ENCODE results near the gene LIN54. TPM values are rescaled to one million over a fixed set of nuclear protein-coding genes. Genes with fewer than 3 reads are reported as not detected.
A peak's percentile ranks its signal among the peaks of the same experiment; 100 is the strongest.

Gene LIN54
- total and polyA plus RNA-seq, 2 of the 13 experiments (the other 11 are each of a cell fraction or from before 2014, with no cell fraction given), result 25.2 to 32.9 TPM

DNA sequence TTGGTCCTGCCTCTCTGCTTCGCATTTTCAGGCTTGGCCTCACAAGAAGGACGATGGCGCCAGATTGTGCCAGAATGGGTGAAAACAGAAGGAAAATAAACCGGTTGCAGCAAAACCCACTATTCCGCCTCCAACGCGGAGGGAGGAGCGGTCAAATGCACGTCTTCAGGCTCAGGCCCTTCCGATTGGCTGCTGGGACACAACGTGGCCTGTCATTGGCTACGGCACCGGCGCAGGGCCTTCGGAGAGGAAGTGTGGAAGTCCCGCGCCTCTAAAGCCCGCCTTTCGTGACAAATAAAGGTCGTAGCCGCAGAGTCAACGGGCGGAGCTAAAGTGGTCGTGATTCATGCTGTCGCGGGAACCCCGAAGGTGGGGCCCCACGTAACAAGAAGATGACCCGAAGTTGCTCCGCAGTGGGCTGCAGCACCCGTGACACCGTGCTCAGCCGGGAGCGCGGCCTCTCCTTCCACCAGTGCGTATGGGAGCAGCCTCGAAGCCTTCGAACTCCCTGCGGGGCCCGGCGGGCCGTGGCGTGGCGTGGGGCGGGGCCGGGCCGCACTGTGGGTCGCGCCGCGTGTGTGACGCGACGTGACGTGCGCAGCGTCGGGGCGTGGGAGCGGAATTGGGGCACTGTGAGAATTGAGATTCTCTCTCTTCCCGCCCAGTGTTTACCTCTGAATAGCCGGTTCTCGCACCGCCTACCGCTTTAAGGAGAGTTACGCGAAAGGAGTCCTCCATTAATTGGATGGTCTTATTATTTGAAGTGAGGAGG, 110.0 kb downstream of the LIN54 start, which contains the start of gene THAP9 (continued):
- TF ChIP-seq NR2F6 (IDR thresholded peaks at IDR 0.05) (peak; percentile 45; the same call in 1 of the 2 replicates), NR2F6 (CRISPR knock-in tag; IDR thresholded peaks at IDR 0.05) (peak; percentile 47; the same call in 1 of the 2 replicates), ZNF124 (CRISPR knock-in tag; IDR thresholded peaks at IDR 0.05) (peak; percentile 57; the same call in 1 of the 2 replicates), MYC (CRISPR knock-in tag; IDR thresholded peaks at IDR 0.05; ENCODE audit: borderline replicate concordance) (peak; percentile 75), STAG1 (CRISPR knock-in tag; IDR thresholded peaks at IDR 0.05) (no peak; the same call in none of the 2 replicates), ZSCAN20 (CRISPR knock-in tag; IDR thresholded peaks at IDR 0.05; ENCODE audit: borderline replicate concordance) (0 out of 2 replicates have a peak, but pooled peaks have one; percentile 44), NFKB2 (CRISPR knock-in tag; IDR thresholded peaks at IDR 0.05; ENCODE audit: borderline replicate concordance) (peak; percentile 85; the same call in 1 of the 2 replicates), CCDC6 (CRISPR knock-in tag; IDR thresholded peaks at IDR 0.05) (no peak), ARNTL (CRISPR knock-in tag; IDR thresholded peaks at IDR 0.05) (peak; percentile 12; the same call in 1 of the 2 replicates), AKAP8 (CRISPR knock-in tag; IDR thresholded peaks at IDR 0.05) (peak; percentile 89), FOSL1 (CRISPR knock-in tag; IDR thresholded peaks at IDR 0.05; ENCODE audit: borderline replicate concordance) (no peak), ZNF207 (IDR thresholded peaks at IDR 0.05; ENCODE audit: borderline replicate concordance) (no peak), CCAR2 (optimal IDR thresholded peaks at IDR 0.05; ENCODE audit: low read depth, low read length) (no peak), ZNF83 (CRISPR knock-in tag; IDR thresholded peaks at IDR 0.05; ENCODE audit: borderline replicate concordance) (peak; percentile 31; the same call in 1 of the 2 replicates), RFXAP (CRISPR knock-in tag; IDR thresholded peaks at IDR 0.05; ENCODE audit: borderline replicate concordance) (peak; percentile 83; the same call in 1 of the 2 replicates), ZNF547 (CRISPR knock-in tag; IDR thresholded peaks at IDR 0.05) (0 out of 2 replicates have a peak, but pooled peaks have one; percentile 67), ATM (IDR thresholded peaks at IDR 0.05; ENCODE audit: borderline replicate concordance) (no peak)
- TF ChIP-seq, protein P1, sequence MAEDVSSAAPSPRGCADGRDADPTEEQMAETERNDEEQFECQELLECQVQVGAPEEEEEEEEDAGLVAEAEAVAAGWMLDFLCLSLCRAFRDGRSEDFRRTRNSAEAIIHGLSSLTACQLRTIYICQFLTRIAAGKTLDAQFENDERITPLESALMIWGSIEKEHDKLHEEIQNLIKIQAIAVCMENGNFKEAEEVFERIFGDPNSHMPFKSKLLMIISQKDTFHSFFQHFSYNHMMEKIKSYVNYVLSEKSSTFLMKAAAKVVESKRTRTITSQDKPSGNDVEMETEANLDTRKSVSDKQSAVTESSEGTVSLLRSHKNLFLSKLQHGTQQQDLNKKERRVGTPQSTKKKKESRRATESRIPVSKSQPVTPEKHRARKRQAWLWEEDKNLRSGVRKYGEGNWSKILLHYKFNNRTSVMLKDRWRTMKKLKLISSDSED (CRISPR knock-in tag; IDR thresholded peaks at IDR 0.05), result no peak
- TF ChIP-seq, protein P2, sequence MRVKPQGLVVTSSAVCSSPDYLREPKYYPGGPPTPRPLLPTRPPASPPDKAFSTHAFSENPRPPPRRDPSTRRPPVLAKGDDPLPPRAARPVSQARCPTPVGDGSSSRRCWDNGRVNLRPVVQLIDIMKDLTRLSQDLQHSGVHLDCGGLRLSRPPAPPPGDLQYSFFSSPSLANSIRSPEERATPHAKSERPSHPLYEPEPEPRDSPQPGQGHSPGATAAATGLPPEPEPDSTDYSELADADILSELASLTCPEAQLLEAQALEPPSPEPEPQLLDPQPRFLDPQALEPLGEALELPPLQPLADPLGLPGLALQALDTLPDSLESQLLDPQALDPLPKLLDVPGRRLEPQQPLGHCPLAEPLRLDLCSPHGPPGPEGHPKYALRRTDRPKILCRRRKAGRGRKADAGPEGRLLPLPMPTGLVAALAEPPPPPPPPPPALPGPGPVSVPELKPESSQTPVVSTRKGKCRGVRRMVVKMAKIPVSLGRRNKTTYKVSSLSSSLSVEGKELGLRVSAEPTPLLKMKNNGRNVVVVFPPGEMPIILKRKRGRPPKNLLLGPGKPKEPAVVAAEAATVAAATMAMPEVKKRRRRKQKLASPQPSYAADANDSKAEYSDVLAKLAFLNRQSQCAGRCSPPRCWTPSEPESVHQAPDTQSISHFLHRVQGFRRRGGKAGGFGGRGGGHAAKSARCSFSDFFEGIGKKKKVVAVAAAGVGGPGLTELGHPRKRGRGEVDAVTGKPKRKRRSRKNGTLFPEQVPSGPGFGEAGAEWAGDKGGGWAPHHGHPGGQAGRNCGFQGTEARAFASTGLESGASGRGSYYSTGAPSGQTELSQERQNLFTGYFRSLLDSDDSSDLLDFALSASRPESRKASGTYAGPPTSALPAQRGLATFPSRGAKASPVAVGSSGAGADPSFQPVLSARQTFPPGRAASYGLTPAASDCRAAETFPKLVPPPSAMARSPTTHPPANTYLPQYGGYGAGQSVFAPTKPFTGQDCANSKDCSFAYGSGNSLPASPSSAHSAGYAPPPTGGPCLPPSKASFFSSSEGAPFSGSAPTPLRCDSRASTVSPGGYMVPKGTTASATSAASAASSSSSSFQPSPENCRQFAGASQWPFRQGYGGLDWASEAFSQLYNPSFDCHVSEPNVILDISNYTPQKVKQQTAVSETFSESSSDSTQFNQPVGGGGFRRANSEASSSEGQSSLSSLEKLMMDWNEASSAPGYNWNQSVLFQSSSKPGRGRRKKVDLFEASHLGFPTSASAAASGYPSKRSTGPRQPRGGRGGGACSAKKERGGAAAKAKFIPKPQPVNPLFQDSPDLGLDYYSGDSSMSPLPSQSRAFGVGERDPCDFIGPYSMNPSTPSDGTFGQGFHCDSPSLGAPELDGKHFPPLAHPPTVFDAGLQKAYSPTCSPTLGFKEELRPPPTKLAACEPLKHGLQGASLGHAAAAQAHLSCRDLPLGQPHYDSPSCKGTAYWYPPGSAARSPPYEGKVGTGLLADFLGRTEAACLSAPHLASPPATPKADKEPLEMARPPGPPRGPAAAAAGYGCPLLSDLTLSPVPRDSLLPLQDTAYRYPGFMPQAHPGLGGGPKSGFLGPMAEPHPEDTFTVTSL (CRISPR knock-in tag; IDR thresholded peaks at IDR 0.05; ENCODE audit: borderline replicate concordance), result no peak
- TF ChIP-seq, protein P3, sequence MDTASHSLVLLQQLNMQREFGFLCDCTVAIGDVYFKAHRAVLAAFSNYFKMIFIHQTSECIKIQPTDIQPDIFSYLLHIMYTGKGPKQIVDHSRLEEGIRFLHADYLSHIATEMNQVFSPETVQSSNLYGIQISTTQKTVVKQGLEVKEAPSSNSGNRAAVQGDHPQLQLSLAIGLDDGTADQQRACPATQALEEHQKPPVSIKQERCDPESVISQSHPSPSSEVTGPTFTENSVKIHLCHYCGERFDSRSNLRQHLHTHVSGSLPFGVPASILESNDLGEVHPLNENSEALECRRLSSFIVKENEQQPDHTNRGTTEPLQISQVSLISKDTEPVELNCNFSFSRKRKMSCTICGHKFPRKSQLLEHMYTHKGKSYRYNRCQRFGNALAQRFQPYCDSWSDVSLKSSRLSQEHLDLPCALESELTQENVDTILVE (CRISPR knock-in tag; IDR thresholded peaks at IDR 0.05), result peak; percentile 20
- TF ChIP-seq, protein P4, sequence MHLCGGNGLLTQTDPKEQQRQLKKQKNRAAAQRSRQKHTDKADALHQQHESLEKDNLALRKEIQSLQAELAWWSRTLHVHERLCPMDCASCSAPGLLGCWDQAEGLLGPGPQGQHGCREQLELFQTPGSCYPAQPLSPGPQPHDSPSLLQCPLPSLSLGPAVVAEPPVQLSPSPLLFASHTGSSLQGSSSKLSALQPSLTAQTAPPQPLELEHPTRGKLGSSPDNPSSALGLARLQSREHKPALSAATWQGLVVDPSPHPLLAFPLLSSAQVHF (CRISPR knock-in tag; IDR thresholded peaks at IDR 0.05), result peak; percentile 76; the same call in 1 of the 2 replicates
